PC-3 (cell line): Measurements from ENCODE around the gene PAK3.

Experiments
- CTCF ChIP-seq: fragments of 300-600 bp; sonication (generic); conservative IDR thresholded peaks from 2 replicates; pipeline ENCODE4 v1.5.1; 2017; ENCODE audit warnings: antibody characterized with exemption, low read depth, mild to moderate bottlenecking, low read length
- EZH2 ChIP-seq: fragments of 300-600 bp; sonication (generic); IDR thresholded peaks from one replicate; pipeline ENCODE4 v1.6.1; 2017; ENCODE audit warnings: antibody characterized with exemption, mild to moderate bottlenecking, low read length; ENCODE audit not compliant: unreplicated experiment

GRCh38 chrX:111116666-111117065 is 20.7 kb downstream of the PAK3 start:
- TF ChIP-seq CTCF (no peak), EZH2 (no peak)
